ENCODE measurements around the gene CACNA1C.

DNA sequence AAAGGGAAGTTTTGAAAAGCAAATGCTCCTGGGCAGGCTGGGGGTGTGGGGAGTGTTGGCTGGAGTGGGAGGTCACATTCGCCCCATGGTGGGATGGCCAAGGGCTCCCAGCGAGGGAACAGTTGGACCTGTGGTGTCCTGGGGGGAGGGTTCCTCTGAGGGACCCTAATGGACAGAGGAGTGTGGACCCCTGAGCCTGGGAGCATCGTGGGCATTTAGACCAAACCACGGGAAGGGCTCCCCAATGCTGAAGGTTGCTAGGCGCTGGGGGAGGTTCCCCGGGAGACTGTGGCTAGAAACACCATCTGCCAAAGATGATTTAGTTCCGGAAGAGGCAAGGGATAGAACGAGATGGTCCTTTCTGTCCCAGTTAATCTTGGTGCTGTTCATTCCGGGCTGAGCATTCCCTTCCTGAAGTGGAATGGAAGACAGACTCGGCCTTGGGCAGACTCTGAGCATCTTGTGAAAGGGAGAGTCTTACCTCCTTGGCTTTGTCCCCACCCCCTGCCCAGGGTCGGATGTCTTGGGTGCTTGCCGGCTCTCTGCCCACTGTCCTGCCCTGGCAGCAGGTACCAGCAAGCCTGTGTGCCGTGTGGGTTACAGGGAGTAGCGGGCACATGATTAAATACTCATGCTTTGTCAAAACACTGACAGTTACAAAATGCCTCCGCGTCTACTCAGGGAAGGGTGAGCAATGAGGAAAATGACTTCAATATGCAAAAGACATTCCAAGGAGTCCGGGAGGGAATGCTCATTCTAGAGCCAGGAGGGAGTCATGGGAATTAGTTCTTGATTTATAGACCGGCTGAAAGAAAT is 215.9 kb downstream of the CACNA1C start:
- TF ChIP-seq CTCF (IDR thresholded peaks at IDR 0.05) (no peak), POLR2A (IDR thresholded peaks at IDR 0.05) (no peak)
